Liver (tissue), 3 donors: ENCODE measurements around the gene LRPAP1.
"Not testable (repeated sequence)": the region's sequence is repeated elsewhere in the genome, so short reads cannot be mapped to it uniquely, and the experiment has no call there.

Experiments used
- EGR1 ChIP-seq, 2 donors: IDR thresholded peaks; 2 replicates each; pipeline ENCODE4 v1.6.1; 2016 to 2018; ENCODE audit warnings: antibody characterized with exemption in 2 of 2, low read depth in 2 of 2
- GABPA ChIP-seq, 2 donors: IDR thresholded peaks in 1 of 2; conservative IDR thresholded peaks in 1 of 2; 2 replicates each; pipeline ENCODE4 v1.6.1; 2016; ENCODE audit warnings: antibody characterized with exemption in 2 of 2, mild to moderate bottlenecking in 1 of 2, moderate library complexity in 1 of 2
- HNF4A ChIP-seq, 2 donors: conservative IDR thresholded peaks; 2 replicates each; pipeline ENCODE4 v1.6.1; 2016; ENCODE audit warnings: antibody characterized with exemption in 2 of 2, mild to moderate bottlenecking in 2 of 2
- HNF4G ChIP-seq: IDR thresholded peaks from 2 replicates; pipeline ENCODE4 v1.6.1; 2016; ENCODE audit warnings: antibody characterized with exemption
- JUND ChIP-seq, 2 donors: IDR thresholded peaks; 2 replicates each; pipeline ENCODE4 v1.6.1; 2016; ENCODE audit warnings: antibody characterized with exemption in 2 of 2
- RAD21 ChIP-seq, 2 donors: IDR thresholded peaks; 2 replicates each; pipeline ENCODE4 v1.6.1; 2016; ENCODE audit warnings: antibody characterized with exemption in 2 of 2, mild to moderate bottlenecking in 2 of 2
- YY1 ChIP-seq: IDR thresholded peaks from 2 replicates; pipeline ENCODE4 v1.6.1; 2016; ENCODE audit warnings: antibody characterized with exemption, mild to moderate bottlenecking
- TF ChIP-seq, protein P1 (sequence below): fragments of 150-350 bp; IDR thresholded peaks from 2 replicates; pipeline ENCODE4 v1.5.1; 2017; ENCODE audit warnings: improper control_type of control experiment, low read depth, low read length; ENCODE audit not compliant: missing input control
- TF ChIP-seq, protein P2 (sequence below): IDR thresholded peaks from 2 replicates; pipeline ENCODE4 v1.6.1; 2016; ENCODE audit warnings: antibody characterized with exemption
- TF ChIP-seq, protein P3 (sequence below): IDR thresholded peaks from 2 replicates; pipeline ENCODE4 v1.6.1; 2016; ENCODE audit warnings: antibody characterized with exemption, mild to moderate bottlenecking
- TF ChIP-seq, protein P4 (sequence below): IDR thresholded peaks from 2 replicates; pipeline ENCODE4 v1.6.1; 2016; ENCODE audit warnings: antibody characterized with exemption
- TF ChIP-seq, protein P5 (sequence below): IDR thresholded peaks from 2 replicates; pipeline ENCODE4 v1.6.1; 2016; ENCODE audit warnings: antibody characterized with exemption
- donor health status: healthy.
- donor health status: healthy.

DNA sequence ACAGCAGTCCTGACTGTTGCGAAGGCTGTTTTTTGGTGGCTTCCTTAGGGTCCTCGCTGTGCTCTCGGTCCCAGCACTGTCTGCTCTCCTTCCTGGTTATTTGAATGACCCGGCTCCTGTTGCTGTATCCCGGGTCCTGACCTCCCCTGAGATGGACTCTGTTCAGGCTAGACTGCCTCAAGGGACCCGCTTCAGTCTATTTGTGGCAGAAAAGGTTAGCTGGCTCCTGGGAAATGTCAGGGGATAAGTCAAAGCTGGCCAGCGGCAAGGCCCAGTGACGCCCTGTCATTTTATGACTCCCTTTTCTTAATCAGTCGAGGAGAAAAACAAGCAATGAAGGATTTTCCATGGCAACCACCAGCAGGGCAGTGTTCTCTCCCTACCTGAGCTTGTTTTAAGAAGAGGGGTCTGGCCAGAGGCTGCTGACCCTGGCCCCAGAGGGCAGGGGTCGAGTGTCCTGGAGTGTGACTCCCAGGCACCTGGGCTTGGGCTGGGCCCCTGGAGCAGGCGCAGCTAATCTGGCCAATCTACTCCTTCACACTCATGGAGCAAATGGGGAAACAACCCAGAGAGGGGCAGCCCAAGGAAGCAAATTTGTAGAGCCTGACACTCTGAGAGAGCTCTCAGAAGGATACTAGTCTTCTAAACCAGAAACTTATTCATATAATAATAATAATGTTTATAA lies 45.1 kb upstream of the LRPAP1 start:
- TF ChIP-seq, protein P1, sequence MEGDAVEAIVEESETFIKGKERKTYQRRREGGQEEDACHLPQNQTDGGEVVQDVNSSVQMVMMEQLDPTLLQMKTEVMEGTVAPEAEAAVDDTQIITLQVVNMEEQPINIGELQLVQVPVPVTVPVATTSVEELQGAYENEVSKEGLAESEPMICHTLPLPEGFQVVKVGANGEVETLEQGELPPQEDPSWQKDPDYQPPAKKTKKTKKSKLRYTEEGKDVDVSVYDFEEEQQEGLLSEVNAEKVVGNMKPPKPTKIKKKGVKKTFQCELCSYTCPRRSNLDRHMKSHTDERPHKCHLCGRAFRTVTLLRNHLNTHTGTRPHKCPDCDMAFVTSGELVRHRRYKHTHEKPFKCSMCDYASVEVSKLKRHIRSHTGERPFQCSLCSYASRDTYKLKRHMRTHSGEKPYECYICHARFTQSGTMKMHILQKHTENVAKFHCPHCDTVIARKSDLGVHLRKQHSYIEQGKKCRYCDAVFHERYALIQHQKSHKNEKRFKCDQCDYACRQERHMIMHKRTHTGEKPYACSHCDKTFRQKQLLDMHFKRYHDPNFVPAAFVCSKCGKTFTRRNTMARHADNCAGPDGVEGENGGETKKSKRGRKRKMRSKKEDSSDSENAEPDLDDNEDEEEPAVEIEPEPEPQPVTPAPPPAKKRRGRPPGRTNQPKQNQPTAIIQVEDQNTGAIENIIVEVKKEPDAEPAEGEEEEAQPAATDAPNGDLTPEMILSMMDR: not testable (repeated sequence)
- TF ChIP-seq RAD21 (IDR thresholded peaks at IDR 0.05); JUND (IDR thresholded peaks at IDR 0.05); GABPA (IDR thresholded peaks at IDR 0.05 in 1 of 2, conservative IDR thresholded peaks at IDR 0.05 in 1 of 2); EGR1 (IDR thresholded peaks at IDR 0.05; ENCODE audit: low read depth in 2 of 2); YY1; HNF4G; HNF4A (conservative IDR thresholded peaks at IDR 0.05): not testable (repeated sequence)
- TF ChIP-seq, protein P2, sequence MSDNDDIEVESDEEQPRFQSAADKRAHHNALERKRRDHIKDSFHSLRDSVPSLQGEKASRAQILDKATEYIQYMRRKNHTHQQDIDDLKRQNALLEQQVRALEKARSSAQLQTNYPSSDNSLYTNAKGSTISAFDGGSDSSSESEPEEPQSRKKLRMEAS: not testable (repeated sequence)
- TF ChIP-seq, protein P3, sequence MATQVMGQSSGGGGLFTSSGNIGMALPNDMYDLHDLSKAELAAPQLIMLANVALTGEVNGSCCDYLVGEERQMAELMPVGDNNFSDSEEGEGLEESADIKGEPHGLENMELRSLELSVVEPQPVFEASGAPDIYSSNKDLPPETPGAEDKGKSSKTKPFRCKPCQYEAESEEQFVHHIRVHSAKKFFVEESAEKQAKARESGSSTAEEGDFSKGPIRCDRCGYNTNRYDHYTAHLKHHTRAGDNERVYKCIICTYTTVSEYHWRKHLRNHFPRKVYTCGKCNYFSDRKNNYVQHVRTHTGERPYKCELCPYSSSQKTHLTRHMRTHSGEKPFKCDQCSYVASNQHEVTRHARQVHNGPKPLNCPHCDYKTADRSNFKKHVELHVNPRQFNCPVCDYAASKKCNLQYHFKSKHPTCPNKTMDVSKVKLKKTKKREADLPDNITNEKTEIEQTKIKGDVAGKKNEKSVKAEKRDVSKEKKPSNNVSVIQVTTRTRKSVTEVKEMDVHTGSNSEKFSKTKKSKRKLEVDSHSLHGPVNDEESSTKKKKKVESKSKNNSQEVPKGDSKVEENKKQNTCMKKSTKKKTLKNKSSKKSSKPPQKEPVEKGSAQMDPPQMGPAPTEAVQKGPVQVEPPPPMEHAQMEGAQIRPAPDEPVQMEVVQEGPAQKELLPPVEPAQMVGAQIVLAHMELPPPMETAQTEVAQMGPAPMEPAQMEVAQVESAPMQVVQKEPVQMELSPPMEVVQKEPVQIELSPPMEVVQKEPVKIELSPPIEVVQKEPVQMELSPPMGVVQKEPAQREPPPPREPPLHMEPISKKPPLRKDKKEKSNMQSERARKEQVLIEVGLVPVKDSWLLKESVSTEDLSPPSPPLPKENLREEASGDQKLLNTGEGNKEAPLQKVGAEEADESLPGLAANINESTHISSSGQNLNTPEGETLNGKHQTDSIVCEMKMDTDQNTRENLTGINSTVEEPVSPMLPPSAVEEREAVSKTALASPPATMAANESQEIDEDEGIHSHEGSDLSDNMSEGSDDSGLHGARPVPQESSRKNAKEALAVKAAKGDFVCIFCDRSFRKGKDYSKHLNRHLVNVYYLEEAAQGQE: not testable (repeated sequence)
- TF ChIP-seq, protein P4, sequence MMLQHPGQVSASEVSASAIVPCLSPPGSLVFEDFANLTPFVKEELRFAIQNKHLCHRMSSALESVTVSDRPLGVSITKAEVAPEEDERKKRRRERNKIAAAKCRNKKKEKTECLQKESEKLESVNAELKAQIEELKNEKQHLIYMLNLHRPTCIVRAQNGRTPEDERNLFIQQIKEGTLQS: not testable (repeated sequence)
- TF ChIP-seq, protein P5, sequence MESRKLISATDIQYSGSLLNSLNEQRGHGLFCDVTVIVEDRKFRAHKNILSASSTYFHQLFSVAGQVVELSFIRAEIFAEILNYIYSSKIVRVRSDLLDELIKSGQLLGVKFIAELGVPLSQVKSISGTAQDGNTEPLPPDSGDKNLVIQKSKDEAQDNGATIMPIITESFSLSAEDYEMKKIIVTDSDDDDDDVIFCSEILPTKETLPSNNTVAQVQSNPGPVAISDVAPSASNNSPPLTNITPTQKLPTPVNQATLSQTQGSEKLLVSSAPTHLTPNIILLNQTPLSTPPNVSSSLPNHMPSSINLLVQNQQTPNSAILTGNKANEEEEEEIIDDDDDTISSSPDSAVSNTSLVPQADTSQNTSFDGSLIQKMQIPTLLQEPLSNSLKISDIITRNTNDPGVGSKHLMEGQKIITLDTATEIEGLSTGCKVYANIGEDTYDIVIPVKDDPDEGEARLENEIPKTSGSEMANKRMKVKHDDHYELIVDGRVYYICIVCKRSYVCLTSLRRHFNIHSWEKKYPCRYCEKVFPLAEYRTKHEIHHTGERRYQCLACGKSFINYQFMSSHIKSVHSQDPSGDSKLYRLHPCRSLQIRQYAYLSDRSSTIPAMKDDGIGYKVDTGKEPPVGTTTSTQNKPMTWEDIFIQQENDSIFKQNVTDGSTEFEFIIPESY: not testable (repeated sequence)
